ENCODE data around the gene PDE1A. TPM values are rescaled to one million over a fixed set of nuclear protein-coding genes. Genes with fewer than 3 reads are reported as not detected.

Gene PDE1A
- total RNA-seq, 1 experiment from 2014 or later, result 7.0 TPM

DNA sequence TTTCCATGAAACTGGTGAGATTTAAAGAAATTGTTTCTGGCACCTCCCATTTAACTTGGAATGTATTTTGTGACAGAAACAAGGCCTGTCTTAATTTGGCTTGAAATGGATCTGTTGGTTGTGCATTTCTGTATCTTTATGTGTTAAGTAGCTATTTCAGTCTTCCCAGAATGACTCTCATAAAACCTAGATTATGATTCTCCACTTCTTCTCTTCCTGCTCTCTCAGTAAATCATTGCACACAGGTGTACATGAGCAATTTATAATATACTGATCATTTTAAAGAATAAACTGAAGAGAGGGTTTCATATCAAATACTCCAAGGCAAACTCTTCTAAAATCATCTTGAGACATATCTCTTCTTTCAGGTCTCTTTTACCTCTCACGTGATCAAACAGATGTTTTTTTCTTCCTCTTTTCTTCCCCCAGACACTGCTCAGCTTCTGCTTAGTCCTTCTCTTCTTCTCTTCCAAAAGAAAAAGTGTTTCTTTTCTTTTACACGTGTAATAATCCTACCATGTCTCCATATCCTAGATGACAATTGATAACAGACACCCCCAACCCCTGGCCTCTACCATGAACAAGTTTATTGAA, 329.2 kb downstream of the PDE1A start:
- H3K4me3 ChIP-seq, result no peak overlapping the region
- no peaks in the 10 kb centered on the region for H3K9me3 ChIP-seq
- H3K27me3 ChIP-seq, result no peaks in the 10 kb centered on the region
- DNase-seq, result no peak
- H3K36me3 ChIP-seq, result no peaks in the 10 kb centered on the region

DNA sequence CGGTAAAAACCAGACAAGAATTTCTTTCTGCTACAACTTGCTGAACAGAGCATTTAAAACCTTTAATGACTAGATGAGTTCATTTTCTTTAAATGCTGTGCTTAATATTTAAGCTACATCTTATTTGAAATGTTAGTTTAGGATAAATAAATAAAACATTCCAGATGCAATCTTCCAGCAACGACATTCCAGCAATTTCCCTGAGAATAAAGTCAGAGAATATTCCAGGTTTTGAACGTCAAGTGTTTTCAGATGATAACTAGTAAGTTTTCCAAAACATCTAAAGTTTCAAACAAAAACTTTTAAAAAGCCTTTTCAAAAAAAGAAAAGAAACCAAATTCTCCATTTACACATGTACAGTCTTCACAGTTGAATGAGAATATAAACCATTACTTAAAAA, 336.4 kb downstream of the PDE1A start:
- no peaks in the 10 kb centered on the region for H3K27me3 ChIP-seq
- no peak for DNase-seq
- H3K36me3 ChIP-seq, result no peaks in the 10 kb centered on the region
- H3K4me3 ChIP-seq, result no peak overlapping the region
- H3K9me3 ChIP-seq, result no peaks in the 10 kb centered on the region
